GM12875 (cell line): ENCODE measurements around the gene FBXW10B.
"Not testable (repeated sequence)": the region's sequence is repeated elsewhere in the genome, so short reads cannot be mapped to it uniquely, and the experiment has no call there.

Experiments used
- H3K4me3 ChIP-seq: one replicate; pipeline ENCODE4 v1.5.1; 2011; ENCODE audit warnings: low read depth, low read length, control low read depth
- CTCF ChIP-seq: IDR thresholded peaks from 2 replicates; pipeline ENCODE4 v1.5.1; 2011; ENCODE audit warnings: low read depth, mild to moderate bottlenecking, control low read depth, inconsistent platforms, low read length, moderate library complexity, borderline replicate concordance; ENCODE audit not compliant: insufficient read depth

The FBXW10B gene

GRCh38 chr17:15649861-15650421, 30.4 kb upstream of the FBXW10B start:
- no peak overlapping the region for H3K4me3 ChIP-seq
- no peak for TF ChIP-seq CTCF

GRCh38 chr17:15648386-15648785, 28.9 kb upstream of the FBXW10B start:
- no peak for TF ChIP-seq CTCF
- no peak overlapping the region for H3K4me3 ChIP-seq

GRCh38 chr17:15645942-15646312, 26.4 kb upstream of the FBXW10B start:
- not testable (repeated sequence) for H3K4me3 ChIP-seq

GRCh38 chr17:15645099-15645941, 25.8 kb upstream of the FBXW10B start:
- not testable (repeated sequence) for H3K4me3 ChIP-seq

GRCh38 chr17:15642505-15643251, 23.2 kb upstream of the FBXW10B start:
- not testable (repeated sequence) for H3K4me3 ChIP-seq

GRCh38 chr17:15642014-15642413, 22.5 kb upstream of the FBXW10B start:
- not testable (repeated sequence) for H3K4me3 ChIP-seq

GRCh38 chr17:15630930-15631453, 11.5 kb upstream of the FBXW10B start:
- not testable (repeated sequence) for H3K4me3 ChIP-seq

- H3K4me3 ChIP-seq: not testable (repeated sequence)
Observed at GRCh38 chr17:15629991-15630390, 10.5 kb upstream of the FBXW10B start.

- H3K4me3 ChIP-seq: not testable (repeated sequence)
Observed at GRCh38 chr17:15623661-15624209, 4.2 kb upstream of the FBXW10B start.

- H3K4me3 ChIP-seq: not testable (repeated sequence)
Observed at GRCh38 chr17:15623255-15623654, 3.8 kb upstream of the FBXW10B start.

GRCh38 chr17:15622124-15622523, 2.6 kb upstream of the FBXW10B start:
- H3K4me3 ChIP-seq: not testable (repeated sequence)

- not testable (repeated sequence) for H3K4me3 ChIP-seq
Observed at GRCh38 chr17:15616828-15617227, 2.7 kb downstream of the FBXW10B start.

GRCh38 chr17:15615850-15616249, 3.7 kb downstream of the FBXW10B start:
- not testable (repeated sequence) for H3K4me3 ChIP-seq

- not testable (repeated sequence) for H3K4me3 ChIP-seq
Observed at GRCh38 chr17:15613111-15613510, 6.4 kb downstream of the FBXW10B start.

GRCh38 chr17:15592960-15593359, 26.5 kb downstream of the FBXW10B start:
- not testable (repeated sequence) for H3K4me3 ChIP-seq

- not testable (repeated sequence) for H3K4me3 ChIP-seq
Observed at GRCh38 chr17:15591986-15592385, 27.5 kb downstream of the FBXW10B start.

- not testable (repeated sequence) for H3K4me3 ChIP-seq
Observed at GRCh38 chr17:15590844-15591243, 28.7 kb downstream of the FBXW10B start.
